HFFc6 (cell line): Measurements from ENCODE around the gene CMTM8. TPM values are rescaled to one million over a fixed set of nuclear protein-coding genes. Genes with fewer than 3 reads are reported as not detected.

Experiments
- DNase-seq: peaks from one replicate; pipeline ENCODE4 v3.0.0-alpha.2; 2018
- H3K27ac Mint-ChIP-seq: 2 replicates; pipeline ENCODE4 v1.8.0; 2020; ENCODE audit warnings: mild to moderate bottlenecking, mixed read lengths
- H3K27me3 Mint-ChIP-seq: 2 replicates; pipeline ENCODE4 v1.8.0; 2021; ENCODE audit warnings: mild to moderate bottlenecking, moderate library complexity, mixed read lengths; ENCODE audit not compliant: insufficient read depth
- H3K36me3 Mint-ChIP-seq: 2 replicates; pipeline ENCODE4 v1.8.0; 2021; ENCODE audit warnings: low read depth, mixed read lengths
- H3K4me1 Mint-ChIP-seq: 2 replicates; pipeline ENCODE4 v1.8.0; 2020; ENCODE audit warnings: low read depth, mixed read lengths
- H3K4me3 Mint-ChIP-seq: 2 replicates; pipeline ENCODE4 v1.8.0; 2020; ENCODE audit warnings: mild to moderate bottlenecking, moderate library complexity, mixed read lengths
- H3K9me3 Mint-ChIP-seq: 2 replicates; pipeline ENCODE4 v1.8.0; 2020; ENCODE audit warnings: mild to moderate bottlenecking, mixed read lengths
- total RNA-seq, 6 experiments: library from RNA; stranded (reverse); fragmentation: NEBNext Ultra II Directional; extraction: Animal tissue kit (Norgen Biotek cat#: 25700); gene quantifications; 2 replicates in 1 of 6; 3 replicates in 5 of 6; pipeline ENCODE4 v1.2.3, GENCODE V29; 2021
- TF ChIP-seq, protein P1 (sequence below): fragments of 200-600 bp; sonication (generic); IDR thresholded peaks from 2 replicates; pipeline ENCODE4 v1.5.0; 2021; ENCODE audit warnings: antibody characterized with exemption, mild to moderate bottlenecking

The CMTM8 gene
- total RNA-seq, 6 experiments from 2014 or later, result not detected

DNA sequence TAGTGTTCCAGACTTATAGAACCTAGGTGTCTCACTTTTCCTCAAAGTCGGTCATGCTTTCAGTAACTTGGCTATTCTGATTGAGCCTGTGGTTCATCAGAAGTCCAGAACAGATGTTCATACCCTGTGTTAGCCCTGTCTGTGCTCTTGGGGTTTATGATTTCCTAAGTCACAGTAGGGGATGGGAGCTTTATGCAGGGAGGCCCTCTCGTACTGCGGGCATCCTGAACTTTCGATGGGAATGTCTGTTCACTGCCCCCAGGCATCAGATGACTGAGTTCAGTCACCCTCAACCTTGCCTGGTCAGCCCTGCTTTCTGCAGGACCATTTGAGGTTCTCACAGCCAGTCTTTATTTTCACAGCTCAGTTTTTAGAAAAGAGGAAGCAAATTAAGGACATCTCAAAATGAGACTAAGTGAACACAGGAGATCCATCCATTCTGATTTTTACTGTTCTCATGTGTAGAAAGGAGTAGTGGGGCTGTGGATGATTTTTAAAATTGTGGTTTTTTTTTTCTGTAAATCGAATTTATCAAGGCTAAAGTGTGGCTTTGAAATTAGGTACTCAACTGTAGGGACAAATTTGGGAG is 71.3 kb downstream of the CMTM8 start:
- TF ChIP-seq, protein P1, sequence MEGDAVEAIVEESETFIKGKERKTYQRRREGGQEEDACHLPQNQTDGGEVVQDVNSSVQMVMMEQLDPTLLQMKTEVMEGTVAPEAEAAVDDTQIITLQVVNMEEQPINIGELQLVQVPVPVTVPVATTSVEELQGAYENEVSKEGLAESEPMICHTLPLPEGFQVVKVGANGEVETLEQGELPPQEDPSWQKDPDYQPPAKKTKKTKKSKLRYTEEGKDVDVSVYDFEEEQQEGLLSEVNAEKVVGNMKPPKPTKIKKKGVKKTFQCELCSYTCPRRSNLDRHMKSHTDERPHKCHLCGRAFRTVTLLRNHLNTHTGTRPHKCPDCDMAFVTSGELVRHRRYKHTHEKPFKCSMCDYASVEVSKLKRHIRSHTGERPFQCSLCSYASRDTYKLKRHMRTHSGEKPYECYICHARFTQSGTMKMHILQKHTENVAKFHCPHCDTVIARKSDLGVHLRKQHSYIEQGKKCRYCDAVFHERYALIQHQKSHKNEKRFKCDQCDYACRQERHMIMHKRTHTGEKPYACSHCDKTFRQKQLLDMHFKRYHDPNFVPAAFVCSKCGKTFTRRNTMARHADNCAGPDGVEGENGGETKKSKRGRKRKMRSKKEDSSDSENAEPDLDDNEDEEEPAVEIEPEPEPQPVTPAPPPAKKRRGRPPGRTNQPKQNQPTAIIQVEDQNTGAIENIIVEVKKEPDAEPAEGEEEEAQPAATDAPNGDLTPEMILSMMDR, result no peak
- Mint-ChIP-seq H3K27me3 (peaks cover 16% of the 10 kb centered on the region), H3K9me3 (no peaks in the 10 kb centered on the region), H3K4me3 (no peak overlapping the region), H3K36me3 (no peaks in the 10 kb centered on the region), H3K27ac (no peak overlapping the region), H3K4me1 (peaks cover 9% of the 10 kb centered on the region)
- no peak for DNase-seq

GRCh38 chr3:32310336-32310735 is 71.9 kb downstream of the CMTM8 start:
- no peak for DNase-seq
- peaks cover 15% of the 10 kb centered on the region for H3K27me3 Mint-ChIP-seq
- no peaks in the 10 kb centered on the region for H3K9me3 Mint-ChIP-seq
- TF ChIP-seq, protein P1, result no peak
- peaks cover 9% of the 10 kb centered on the region for H3K4me1 Mint-ChIP-seq
- H3K36me3 Mint-ChIP-seq, result no peaks in the 10 kb centered on the region
- no peak overlapping the region for H3K27ac Mint-ChIP-seq
- no peak overlapping the region for H3K4me3 Mint-ChIP-seq

- no peak overlapping the region for H3K27ac Mint-ChIP-seq
- no peak for DNase-seq
- TF ChIP-seq, protein P1, result no peak
- H3K9me3 Mint-ChIP-seq, result no peaks in the 10 kb centered on the region
- H3K4me3 Mint-ChIP-seq, result no peak overlapping the region
- H3K4me1 Mint-ChIP-seq, result peaks cover 9% of the 10 kb centered on the region
- no peaks in the 10 kb centered on the region for H3K36me3 Mint-ChIP-seq
- H3K27me3 Mint-ChIP-seq, result peaks cover 12% of the 10 kb centered on the region
These were observed 72.7 kb downstream of the CMTM8 start for GRCh38 chr3:32310918-32311839.

- H3K27ac Mint-ChIP-seq, result no peak overlapping the region
- H3K4me3 Mint-ChIP-seq, result no peak overlapping the region
- H3K36me3 Mint-ChIP-seq, result no peaks in the 10 kb centered on the region
- TF ChIP-seq, protein P1, result no peak
- no peaks in the 10 kb centered on the region for H3K9me3 Mint-ChIP-seq
- peaks cover 21% of the 10 kb centered on the region for H3K27me3 Mint-ChIP-seq
- H3K4me1 Mint-ChIP-seq, result peaks cover 9% of the 10 kb centered on the region
- no peak for DNase-seq
These were observed 73.8 kb downstream of the CMTM8 start for GRCh38 chr3:32312251-32312650.

- DNase-seq, result no peak
- no peaks in the 10 kb centered on the region for H3K36me3 Mint-ChIP-seq
- peaks cover 21% of the 10 kb centered on the region for H3K27me3 Mint-ChIP-seq
- H3K9me3 Mint-ChIP-seq, result no peaks in the 10 kb centered on the region
- H3K4me1 Mint-ChIP-seq, result peaks cover 9% of the 10 kb centered on the region
- TF ChIP-seq, protein P1, result no peak
- no peak overlapping the region for H3K4me3 Mint-ChIP-seq
- no peak overlapping the region for H3K27ac Mint-ChIP-seq
These were observed 74.7 kb downstream of the CMTM8 start for GRCh38 chr3:32313169-32313568.
